ENCODE measurements around the gene ALDOA.

DNA sequence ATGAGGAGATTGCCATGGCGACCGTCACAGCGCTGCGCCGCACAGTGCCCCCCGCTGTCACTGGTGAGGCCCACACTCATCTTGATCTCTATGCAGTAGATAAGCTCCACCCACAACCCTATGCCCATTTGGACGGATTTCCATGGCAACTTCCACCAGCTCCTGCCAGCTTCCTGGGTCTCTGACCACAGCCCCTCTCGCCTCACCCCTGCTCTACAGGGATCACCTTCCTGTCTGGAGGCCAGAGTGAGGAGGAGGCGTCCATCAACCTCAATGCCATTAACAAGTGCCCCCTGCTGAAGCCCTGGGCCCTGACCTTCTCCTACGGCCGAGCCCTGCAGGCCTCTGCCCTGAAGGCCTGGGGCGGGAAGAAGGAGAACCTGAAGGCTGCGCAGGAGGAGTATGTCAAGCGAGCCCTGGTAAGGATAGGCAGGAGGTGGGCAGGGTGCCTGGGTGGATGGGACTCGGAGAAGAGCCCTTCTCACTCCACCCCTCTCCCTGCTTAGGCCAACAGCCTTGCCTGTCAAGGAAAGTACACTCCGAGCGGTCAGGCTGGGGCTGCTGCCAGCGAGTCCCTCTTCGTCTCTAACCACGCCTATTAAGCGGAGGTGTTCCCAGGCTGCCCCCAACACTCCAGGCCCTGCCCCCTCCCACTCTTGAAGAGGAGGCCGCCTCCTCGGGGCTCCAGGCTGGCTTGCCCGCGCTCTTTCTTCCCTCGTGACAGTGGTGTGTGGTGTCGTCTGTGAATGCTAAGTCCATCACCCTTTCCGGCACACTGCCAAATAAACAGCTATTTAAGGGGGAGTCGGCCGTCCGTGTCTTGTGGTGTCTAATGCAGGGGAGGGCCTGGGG is 4.3 kb downstream of the ALDOA start:
- TF ChIP-seq, protein P1, sequence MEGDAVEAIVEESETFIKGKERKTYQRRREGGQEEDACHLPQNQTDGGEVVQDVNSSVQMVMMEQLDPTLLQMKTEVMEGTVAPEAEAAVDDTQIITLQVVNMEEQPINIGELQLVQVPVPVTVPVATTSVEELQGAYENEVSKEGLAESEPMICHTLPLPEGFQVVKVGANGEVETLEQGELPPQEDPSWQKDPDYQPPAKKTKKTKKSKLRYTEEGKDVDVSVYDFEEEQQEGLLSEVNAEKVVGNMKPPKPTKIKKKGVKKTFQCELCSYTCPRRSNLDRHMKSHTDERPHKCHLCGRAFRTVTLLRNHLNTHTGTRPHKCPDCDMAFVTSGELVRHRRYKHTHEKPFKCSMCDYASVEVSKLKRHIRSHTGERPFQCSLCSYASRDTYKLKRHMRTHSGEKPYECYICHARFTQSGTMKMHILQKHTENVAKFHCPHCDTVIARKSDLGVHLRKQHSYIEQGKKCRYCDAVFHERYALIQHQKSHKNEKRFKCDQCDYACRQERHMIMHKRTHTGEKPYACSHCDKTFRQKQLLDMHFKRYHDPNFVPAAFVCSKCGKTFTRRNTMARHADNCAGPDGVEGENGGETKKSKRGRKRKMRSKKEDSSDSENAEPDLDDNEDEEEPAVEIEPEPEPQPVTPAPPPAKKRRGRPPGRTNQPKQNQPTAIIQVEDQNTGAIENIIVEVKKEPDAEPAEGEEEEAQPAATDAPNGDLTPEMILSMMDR (IDR thresholded peaks at IDR 0.05): no peak
- no peak for TF ChIP-seq POLR2A (IDR thresholded peaks at IDR 0.05)
